Measurements from ENCODE around the gene SPIRE1. TPM values are rescaled to one million over a fixed set of nuclear protein-coding genes. Genes with fewer than 3 reads are reported as not detected.

Gene SPIRE1
- total RNA-seq (10 to 100 TPM in 3 of 5 donors, 1 to 10 TPM in 2; 4.1 to 24.4 (median 23.7) TPM), polyA plus RNA-seq (1 to 10 TPM; 3.1 to 9.9 (median 6.9) TPM)
- long read RNA-seq, donor 1: 0 reads
- long read RNA-seq, donor 2: 0 reads
- long read RNA-seq, donor 3: 0 reads
- long read RNA-seq, donor 4: 0 reads
- long read RNA-seq, donor 5: 0 reads
- long read RNA-seq, donor 6: 0 reads
- long read RNA-seq, donor 7, full-length matches to known transcripts: 1 of 1 reads
- long read RNA-seq, donor 7, partial matches to known transcripts: 0 of 1 reads
- long read RNA-seq, donor 7, other reads (novel, unspliced or antisense): 0 of 1 reads
- long read RNA-seq, donor 8, full-length matches to known transcripts: 1 of 1 reads
- long read RNA-seq, donor 8, partial matches to known transcripts: 0 of 1 reads
- long read RNA-seq, donor 8, other reads (novel, unspliced or antisense): 0 of 1 reads
- long read RNA-seq, donor 9: 0 reads
- long read RNA-seq, donor 10, full-length matches to known transcripts: 1 of 1 reads
- long read RNA-seq, donor 10, partial matches to known transcripts: 0 of 1 reads
- long read RNA-seq, donor 10, other reads (novel, unspliced or antisense): 0 of 1 reads

- H3K9me3 ChIP-seq: no peaks in the 10 kb centered on the region
- WGBS, 5 donors: 0 to 1% (median 1%) methylated on average over 4 to 102 of the region's 112 CpGs
- intact Hi-C loops (cut with DNase I; ENCODE audit: low total_unique reads): no loop called here
- TF ChIP-seq POLR2AphosphoS5 (IDR thresholded peaks at IDR 0.05): peak in 2 of 3 donors; percentile 31 to 50
- no peak for TF ChIP-seq CTCF (IDR thresholded peaks at IDR 0.05)
- H3K27me3 ChIP-seq: no peaks in the 10 kb centered on the region
- peak within 1 kb of the TSS; percentile 74 to 90 (median 82) for H3K4me3 ChIP-seq
- DNase-seq: peak; percentile 76 to 87
- H3K36me3 ChIP-seq: no peaks in the 10 kb centered on the region
- peak within 1 kb of the TSS; percentile 90 to 97 (median 94) for H3K27ac ChIP-seq
- H3K4me1 ChIP-seq: peaks cover 10 to 52% (median 25%) of the 10 kb centered on the region in 4 donors
Observed at GRCh38 chr18:12657684-12658425, at the start of gene SPIRE1. SPIRE1 (minus strand) TSS chr18:12658107; CDS start chr18:12657866, 241 bp downstream.

GRCh38 chr18:12703664-12704063, 45.8 kb upstream of the SPIRE1 start:
- Histone ChIP-seq H3K4me3 (peak overlapping the region; percentile 67 to 93 (median 87)), H3K36me3 (peaks cover 16 to 43% (median 33%) of the 10 kb centered on the region in 4 donors), H3K27me3 (no peaks in the 10 kb centered on the region), H3K9me3 (no peaks in the 10 kb centered on the region), H3K27ac (peak overlapping the region in 4 of 5 donors; percentile 96 to 98 (median 97)), H3K4me1 (peaks cover 22 to 62% (median 39%) of the 10 kb centered on the region in 4 donors)
- intact Hi-C loops (cut with DNase I; ENCODE audit: low total_unique reads): no loop called here
- no peak for TF ChIP-seq CTCF (IDR thresholded peaks at IDR 0.05)
- no peak for TF ChIP-seq POLR2AphosphoS5 (IDR thresholded peaks at IDR 0.05)
- no peak for TF ChIP-seq POLR2A (IDR thresholded peaks at IDR 0.05)
- TF ChIP-seq EP300 (IDR thresholded peaks at IDR 0.05): no peak
- DNase-seq: peak in 1 of 2 donors; percentile 20
- 0 to 2% (median 0%) methylated on average over 2 of the region's 2 CpGs for WGBS, 5 donors

- Histone ChIP-seq H3K4me3 (peak overlapping the region; percentile 67 to 93 (median 87)), H3K4me1 (peaks cover 22 to 62% (median 39%) of the 10 kb centered on the region in 4 donors), H3K27me3 (no peaks in the 10 kb centered on the region), H3K27ac (peak overlapping the region; percentile 91 to 98 (median 97)), H3K9me3 (no peaks in the 10 kb centered on the region), H3K36me3 (peaks cover 13 to 42% (median 33%) of the 10 kb centered on the region in 4 donors)
- 0 to 1% (median 0%) methylated on average over 26 to 28 of the region's 28 CpGs for WGBS, 5 donors
- TF ChIP-seq POLR2A (IDR thresholded peaks at IDR 0.05) (no peak), POLR2AphosphoS5 (IDR thresholded peaks at IDR 0.05) (peak in 1 of 3 donors; percentile 30), CTCF (IDR thresholded peaks at IDR 0.05) (no peak)
- no peak for DNase-seq
- intact Hi-C loops (cut with DNase I; ENCODE audit: low total_unique reads): no loop called here
Observed at GRCh38 chr18:12703096-12703567, 45.2 kb upstream of the SPIRE1 start.

All from stomach (tissue), 19 donors.